Measurements from ENCODE around the gene GAS2L2.
"Not testable (repeated sequence)": the region's sequence is repeated elsewhere in the genome, so short reads cannot be mapped to it uniquely, and the experiment has no call there.

The GAS2L2 gene

GRCh38 chr17:35773129-35773528 lies 20.1 kb upstream of the GAS2L2 start:
- DNase-seq (ENCODE audit: low spot score): no peak

DNA sequence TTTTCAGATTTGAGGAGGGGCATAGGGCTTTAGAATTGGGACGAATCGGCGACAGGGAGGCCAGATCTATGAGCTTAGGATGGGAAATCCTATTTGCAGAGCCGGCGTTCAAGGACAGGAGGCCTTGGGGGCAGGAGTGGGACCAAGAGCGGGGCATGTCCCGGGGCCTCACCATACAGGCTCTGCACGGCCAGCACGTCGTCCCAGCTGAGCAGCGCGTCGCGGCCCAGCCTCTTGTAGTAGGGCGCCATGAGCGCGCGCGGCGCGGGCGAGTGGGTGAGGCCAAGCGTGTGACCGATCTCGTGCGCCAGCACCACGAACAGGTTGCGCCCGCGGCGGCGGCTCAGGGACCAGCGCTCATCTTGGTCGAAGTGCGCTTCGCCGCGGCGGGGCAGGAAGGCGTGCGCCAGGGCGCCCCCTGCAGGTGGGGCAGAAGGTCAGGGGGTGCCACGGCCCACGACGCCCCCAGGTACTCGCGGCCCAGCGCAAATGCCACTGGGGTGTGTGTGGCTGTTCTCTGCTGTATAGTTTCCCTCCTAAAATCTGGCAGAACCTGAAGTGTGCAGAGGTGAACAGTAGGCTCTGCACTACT lies 17.0 kb upstream of the GAS2L2 start:
- DNase-seq (ENCODE audit: low spot score): no peak

DNA sequence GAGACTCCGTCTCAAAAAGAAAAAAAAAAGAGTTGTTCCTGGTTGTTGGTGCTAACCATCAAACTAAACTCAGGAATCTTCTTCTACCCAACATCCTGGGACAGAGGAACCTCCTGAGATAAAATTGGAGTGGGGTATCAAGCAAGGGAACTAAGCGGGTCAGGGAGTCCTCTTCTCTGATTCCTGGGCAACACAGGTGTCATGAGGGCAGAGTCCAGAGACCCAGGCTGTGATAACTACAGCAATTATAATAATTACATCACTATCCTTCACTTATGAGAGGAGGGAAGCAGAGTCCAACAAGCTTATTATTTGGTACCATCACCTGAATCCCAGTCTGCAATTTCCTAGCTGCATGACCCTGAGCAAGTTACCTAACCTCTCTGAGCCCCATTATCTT lies 15.8 kb upstream of the GAS2L2 start:
- DNase-seq (ENCODE audit: low spot score): no peak

DNA sequence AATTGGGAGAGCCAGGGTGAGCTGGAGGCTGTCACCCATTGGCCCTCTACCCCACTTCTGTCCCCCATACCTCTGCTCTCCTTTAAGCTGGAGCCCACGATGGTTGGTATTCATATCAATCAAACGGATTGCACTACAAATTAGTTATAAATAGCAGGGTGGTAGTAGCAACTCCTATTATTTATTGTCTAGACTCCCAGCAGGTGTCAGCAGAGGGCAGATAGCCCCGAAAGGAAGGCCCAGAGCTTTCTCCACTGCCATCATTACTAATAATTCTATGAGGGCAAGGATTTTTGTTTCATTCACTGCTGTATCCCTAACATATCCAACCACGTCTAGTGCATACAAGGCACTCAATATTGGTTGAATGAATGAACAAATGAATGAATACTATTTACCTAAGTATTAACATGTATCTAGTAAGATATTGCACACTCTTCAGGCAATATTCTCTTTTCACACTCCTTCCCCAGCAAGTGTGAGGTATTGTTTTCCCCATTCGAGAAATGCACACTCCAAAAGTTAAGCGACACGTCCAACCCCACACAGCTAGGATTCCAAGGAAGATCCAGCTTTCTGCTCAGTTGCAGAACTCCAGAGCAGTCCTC lies 14.0 kb upstream of the GAS2L2 start:
- DNase-seq (ENCODE audit: low spot score): peak; percentile 40

DNA sequence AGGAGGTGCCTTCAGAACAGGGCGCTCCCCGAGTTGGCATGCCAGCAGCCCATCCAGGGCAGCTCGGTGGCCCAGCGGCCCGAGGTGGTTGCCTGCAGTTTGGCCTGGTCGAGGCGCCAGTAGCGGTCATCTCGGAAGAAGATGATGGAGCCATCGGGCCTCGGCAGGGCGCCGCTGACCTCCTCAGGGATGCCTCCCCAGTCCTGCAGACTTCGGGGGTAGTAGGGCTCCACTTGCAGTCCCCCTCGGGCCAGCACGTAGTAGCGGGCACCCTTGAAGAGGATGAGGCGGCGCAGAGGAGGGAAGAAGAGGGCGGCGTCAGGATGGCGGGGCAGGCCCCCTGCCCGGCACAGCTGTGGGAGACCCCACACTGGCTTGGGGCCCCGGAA lies 13.4 kb upstream of the GAS2L2 start:
- no peak for DNase-seq (ENCODE audit: low spot score)

DNA sequence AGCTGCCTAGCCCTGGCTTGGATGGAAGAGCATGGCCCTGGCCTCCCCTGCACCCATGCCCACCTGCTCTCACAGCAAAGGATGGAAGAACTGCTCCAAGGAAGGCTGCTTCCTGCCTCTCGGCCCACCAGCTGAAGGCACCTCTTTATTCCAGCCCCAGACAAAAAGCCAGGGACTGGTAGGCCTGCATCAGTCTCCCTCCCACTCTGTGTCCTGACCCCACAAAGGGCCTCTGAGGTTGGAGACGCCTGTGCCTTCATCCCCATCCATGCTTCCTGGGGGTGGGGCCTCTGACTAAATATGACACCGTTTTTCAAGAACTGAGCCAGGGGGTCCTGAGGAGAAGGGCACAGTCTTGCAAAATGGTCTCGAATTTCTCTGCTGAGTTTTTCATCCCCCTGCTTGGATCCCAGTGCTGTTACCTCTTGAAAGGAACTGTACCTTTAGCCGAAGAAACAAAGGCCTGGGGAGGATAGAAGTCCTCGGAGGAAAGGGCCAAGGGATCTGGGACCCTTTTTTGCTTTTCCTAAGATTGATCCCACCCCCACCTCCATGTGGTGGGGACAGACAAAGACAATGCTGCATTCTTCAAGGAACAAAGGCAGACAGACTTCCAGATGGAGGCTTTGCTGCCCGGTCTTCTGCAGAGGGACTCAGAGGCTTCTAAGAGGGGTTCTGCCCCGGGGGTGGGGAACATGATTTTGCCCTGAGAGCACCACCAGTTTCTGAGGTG lies 12.9 kb upstream of the GAS2L2 start:
- no peak for DNase-seq (ENCODE audit: low spot score)

DNA sequence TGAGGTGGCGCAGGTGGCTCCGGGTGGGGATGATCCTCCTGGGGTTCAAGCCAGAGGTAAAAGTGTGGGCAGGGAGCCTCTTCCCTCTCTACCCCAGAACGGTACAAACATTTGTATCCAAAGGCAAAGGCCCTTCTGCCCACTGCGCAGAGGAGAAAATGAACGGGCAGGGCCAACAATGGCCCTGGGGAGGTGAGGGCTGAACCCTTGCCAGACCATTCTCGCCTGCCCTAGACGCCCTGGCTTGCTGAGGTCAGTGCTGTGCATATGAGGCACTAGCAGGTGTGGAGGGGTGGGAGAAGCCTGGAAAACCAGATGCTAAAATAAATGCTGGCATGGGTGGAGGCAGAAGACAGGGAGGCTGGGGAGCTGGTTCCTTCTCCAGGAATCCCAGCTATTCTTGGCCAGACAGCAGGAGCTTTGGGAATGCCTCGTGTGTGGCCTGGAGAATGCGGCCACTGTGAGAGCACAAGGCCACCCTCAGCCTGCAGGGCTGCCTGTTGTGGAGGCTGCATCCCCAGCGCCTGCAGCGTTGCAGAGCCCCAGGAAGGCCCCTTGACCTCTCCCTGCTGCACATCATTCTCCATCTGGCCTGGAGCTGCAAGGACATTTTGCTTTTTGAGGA lies 12.2 kb upstream of the GAS2L2 start:
- DNase-seq (ENCODE audit: low spot score): no peak

- peak; percentile 89 for DNase-seq (ENCODE audit: low spot score)
These were observed 11.3 kb upstream of the GAS2L2 start for GRCh38 chr17:35764123-35764991.

- DNase-seq (ENCODE audit: low spot score): no peak
These were observed 10.7 kb upstream of the GAS2L2 start for GRCh38 chr17:35763767-35764122.

- DNase-seq (ENCODE audit: low spot score): no peak
These were observed 8.6 kb upstream of the GAS2L2 start for GRCh38 chr17:35761601-35762000.

GRCh38 chr17:35760587-35760986 lies 7.5 kb upstream of the GAS2L2 start, which contains the start of gene C17orf50:
TSS of gene C17orf50 (plus strand) at chr17:35760887. CDS start at chr17:35760942, 55 bp downstream.
- DNase-seq (ENCODE audit: low spot score): no peak

GRCh38 chr17:35757243-35757642 lies 4.2 kb upstream of the GAS2L2 start:
- DNase-seq (ENCODE audit: low spot score): no peak

GRCh38 chr17:35752471-35752870 lies 568 bp downstream of the GAS2L2 start:
- no peak for DNase-seq (ENCODE audit: low spot score)

- DNase-seq (ENCODE audit: low spot score): not testable (repeated sequence)
These were observed 1.5 kb downstream of the GAS2L2 start for GRCh38 chr17:35751541-35751940.

DNA sequence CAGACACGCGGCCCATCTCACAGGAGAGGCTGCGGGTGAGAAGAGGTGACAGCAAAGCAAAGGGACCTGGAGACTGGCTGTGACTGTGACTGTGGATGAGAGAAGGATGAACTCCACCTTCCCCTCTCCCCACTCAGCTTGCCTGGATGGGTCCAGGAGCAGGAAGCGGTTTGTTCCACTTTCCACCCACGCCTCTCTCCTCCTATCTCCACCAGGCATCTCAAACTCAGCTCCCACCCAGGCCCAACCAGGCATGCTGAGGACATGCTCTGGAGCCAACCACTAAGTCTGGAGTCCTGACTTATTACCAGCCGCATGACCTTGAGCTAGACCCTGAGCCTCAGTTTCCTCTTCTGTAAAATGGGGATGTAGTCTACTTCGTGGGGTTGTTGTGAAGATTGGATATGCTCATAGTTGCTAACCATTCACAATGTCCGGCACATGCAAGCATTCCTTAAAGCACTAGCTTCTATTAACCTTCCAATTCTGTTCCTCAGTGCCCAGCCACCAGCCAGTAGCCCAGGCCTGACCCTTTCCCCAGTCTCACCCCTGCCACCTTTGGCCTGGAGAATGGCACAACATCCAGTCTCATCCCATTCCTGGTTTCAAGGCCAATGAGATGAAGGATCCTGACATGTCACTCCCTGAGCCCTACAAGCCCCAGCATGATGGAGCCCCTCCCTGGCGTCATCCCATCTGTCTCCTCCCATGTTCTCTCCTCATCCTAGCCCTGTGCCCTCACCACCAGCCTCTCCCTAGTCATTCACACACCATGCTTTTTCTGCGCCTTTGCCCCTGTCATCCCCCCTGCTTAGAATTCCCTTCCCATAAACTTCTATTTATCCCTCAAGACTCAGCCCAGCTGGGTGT lies 2.3 kb downstream of the GAS2L2 start:
- DNase-seq (ENCODE audit: low spot score): no peak

- DNase-seq (ENCODE audit: low spot score): no peak
These were observed 3.3 kb downstream of the GAS2L2 start for GRCh38 chr17:35749560-35750412.

DNA sequence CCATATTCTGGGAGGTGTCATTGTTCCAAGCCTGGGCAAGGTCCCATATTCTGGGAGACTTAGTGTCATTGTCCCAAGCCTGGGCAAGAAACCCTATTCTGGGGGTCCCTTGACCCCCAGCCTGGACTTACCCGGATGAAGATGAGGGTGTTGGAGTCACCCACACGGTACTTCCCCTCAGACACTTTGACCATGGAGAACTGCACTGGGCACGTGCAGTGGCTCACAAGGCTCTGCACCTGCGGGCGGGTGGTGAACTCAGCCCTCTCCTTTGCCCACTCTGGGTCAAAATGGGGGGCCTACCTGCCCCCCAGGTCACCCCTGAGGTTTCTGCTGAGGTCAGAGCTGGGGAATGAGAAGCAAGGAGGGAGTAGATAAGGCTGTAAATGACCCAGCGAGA lies 4.1 kb downstream of the GAS2L2 start:
- DNase-seq (ENCODE audit: low spot score): no peak

DNA sequence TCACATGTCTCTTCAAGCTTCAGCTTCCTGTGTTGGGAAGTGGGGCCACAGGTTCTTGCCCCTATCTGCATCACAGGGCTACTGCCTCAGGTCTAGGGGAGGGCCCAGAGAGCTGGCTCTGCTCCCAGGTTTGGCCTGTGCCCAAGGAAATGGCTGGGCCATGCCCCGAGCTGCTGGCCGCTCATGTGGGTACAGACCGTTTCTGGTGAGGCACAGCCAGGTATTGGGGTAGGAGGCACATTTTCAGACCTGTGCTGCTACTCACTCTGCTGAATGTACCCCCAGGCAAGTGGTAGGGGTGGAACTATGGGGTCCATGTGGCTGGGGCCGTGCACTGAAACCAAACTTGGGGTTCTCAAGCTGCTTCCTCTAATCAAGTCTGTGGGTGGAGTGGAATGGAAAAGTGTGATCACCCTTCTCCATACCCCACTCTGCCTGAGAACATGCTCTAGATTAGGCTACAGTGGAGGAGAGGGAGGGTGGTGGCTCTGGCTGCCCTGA lies 4.6 kb downstream of the GAS2L2 start:
- DNase-seq (ENCODE audit: low spot score): no peak

GRCh38 chr17:35747540-35748017 lies 5.5 kb downstream of the GAS2L2 start:
- peak; percentile 81 for DNase-seq (ENCODE audit: low spot score)
